Thymus (tissue), 11 donors: ENCODE data around the gene METTL1. TPM values are rescaled to one million over a fixed set of nuclear protein-coding genes. Genes with fewer than 3 reads are reported as not detected.

Experiments
- DNase-seq, 9 donors: peaks; one replicate each; pipeline ENCODE4 v3.0.0-alpha.2; 2013; ENCODE audit warnings: low spot score in 9 of 9, low read depth in 6 of 9, missing footprints in 1 of 9
- H3K27ac ChIP-seq, 2 donors: one replicate each; pipeline ENCODE4 v1.5.1; 2013; ENCODE audit warnings: control low read depth in 1 of 2, low read depth in 1 of 2, low read length in 1 of 2, mild to moderate bottlenecking in 1 of 2, moderate library complexity in 1 of 2
- H3K27me3 ChIP-seq, 2 donors: one replicate each; pipeline ENCODE4 v1.5.1; 2013; ENCODE audit warnings: low read length in 1 of 2; ENCODE audit not compliant: control insufficient read depth in 2 of 2, insufficient read depth in 1 of 2
- H3K36me3 ChIP-seq, 2 donors: one replicate each; pipeline ENCODE4 v1.5.1; 2013; ENCODE audit warnings: low read length in 1 of 2, mild to moderate bottlenecking in 1 of 2, moderate library complexity in 1 of 2; ENCODE audit not compliant: control insufficient read depth in 2 of 2, insufficient read depth in 2 of 2
- H3K4me1 ChIP-seq, 2 donors: one replicate each; pipeline ENCODE4 v1.5.1; 2013; ENCODE audit warnings: low read length in 2 of 2; ENCODE audit not compliant: control insufficient read depth in 2 of 2, insufficient read depth in 2 of 2
- H3K4me3 ChIP-seq, 2 donors: one replicate each; pipeline ENCODE4 v1.5.1; 2013; ENCODE audit warnings: low read length in 2 of 2, control low read depth in 1 of 2, mild to moderate bottlenecking in 1 of 2
- H3K9me3 ChIP-seq, 2 donors: one replicate each; pipeline ENCODE4 v1.5.1; 2013; ENCODE audit warnings: low read length in 1 of 2, mild to moderate bottlenecking in 1 of 2; ENCODE audit not compliant: control insufficient read depth in 2 of 2, insufficient read depth in 1 of 2
- WGBS: extraction: QIAGEN DNeasy Blood & Tissue Kit; methylation state at CpG from one replicate; pipeline ENCODE4 v1.1.7; 2013; 5-methylcytosine and 5-hydroxymethylcytosine counted together
- polyA plus RNA-seq: library from polyadenylated mRNA; stranded (reverse); fragments of 200-250 nt; gene quantifications from one replicate; pipeline ENCODE4 v1.2.3, GENCODE V29; 2013
- total RNA-seq: library from RNA; stranded (reverse); fragments of 120-200 nt; gene quantifications from one replicate; pipeline ENCODE4 v1.2.4, GENCODE V29; 2013
- donor health status: healthy.

METTL1 gene
- total and polyA plus RNA-seq, 2 donors: 10.6 to 12.9 TPM

DNA sequence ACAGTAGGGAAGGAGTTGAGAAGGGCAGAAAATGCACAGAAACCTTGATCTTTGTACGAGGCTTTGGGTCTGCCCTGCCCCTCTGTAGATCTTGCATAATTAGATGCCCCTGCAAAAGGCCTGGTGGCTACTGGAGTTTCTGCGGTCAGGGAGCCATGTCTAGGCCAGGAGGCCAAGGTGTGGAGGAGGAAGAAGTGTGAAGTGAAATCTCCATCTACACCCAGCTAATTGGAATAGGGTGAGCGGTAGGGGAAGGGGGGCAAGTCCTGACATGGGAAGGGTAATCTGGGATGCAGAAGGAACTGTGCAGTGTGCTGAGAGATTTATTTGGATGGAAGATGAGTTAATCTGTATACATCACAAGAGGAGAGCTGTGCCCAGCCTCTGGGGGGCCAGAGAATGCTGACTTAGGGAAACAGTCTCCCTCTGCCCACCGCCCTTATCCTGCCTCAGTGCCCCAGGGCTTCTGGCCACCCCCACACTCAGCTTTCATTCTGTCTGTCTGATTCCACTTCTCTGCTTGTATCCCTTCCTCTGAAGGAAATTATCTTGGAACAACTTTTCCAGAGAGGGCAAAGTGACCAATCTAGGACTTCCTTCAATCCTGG lies 10.4 kb downstream of the METTL1 start:
- 97% methylated on average over 4 of the region's 4 CpGs for WGBS
- H3K9me3 ChIP-seq: peaks cover 0 to 16% of the 10 kb centered on the region in 2 donors
- peaks cover 16 to 18% of the 10 kb centered on the region in 2 donors for H3K36me3 ChIP-seq
- peaks cover 27 to 44% of the 10 kb centered on the region in 2 donors for H3K27me3 ChIP-seq
- no peak overlapping the region for H3K27ac ChIP-seq
- peaks cover 14 to 28% of the 10 kb centered on the region in 2 donors for H3K4me1 ChIP-seq
- no peak for DNase-seq
- H3K4me3 ChIP-seq: no peak overlapping the region

DNA sequence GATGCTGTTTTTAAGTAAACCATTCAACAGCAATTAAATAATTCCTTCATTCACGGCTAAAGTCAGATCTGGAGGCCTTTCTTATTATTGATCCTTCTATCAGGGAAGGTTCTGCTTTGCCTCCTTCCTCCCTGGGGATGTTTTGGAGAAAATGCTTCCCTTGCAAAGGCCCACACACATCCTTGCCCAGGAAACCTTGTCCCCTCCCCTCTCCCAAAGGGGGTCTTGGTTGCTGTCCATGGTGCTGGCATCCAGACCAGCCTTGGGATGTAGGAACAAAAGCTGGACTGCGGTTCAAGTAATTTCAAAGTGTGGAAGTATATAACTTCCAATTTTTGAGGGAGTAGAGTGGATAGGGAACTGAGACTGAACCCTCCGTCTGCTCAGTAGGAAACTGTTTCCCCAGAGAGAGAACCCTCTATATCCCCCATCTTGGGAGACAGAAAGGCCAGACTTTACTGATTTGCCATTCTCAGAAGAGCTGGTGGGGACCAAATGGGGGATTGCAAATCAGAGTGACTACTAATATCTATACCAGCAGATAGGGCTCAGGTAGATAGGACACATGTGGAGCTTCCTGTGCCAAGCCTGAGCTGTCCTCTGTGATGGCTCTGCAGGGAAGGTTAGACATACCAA lies 11.4 kb downstream of the METTL1 start:
- Histone ChIP-seq H3K27me3 (peaks cover 19 to 43% of the 10 kb centered on the region in 2 donors), H3K4me1 (peaks cover 12 to 27% of the 10 kb centered on the region in 2 donors), H3K4me3 (no peak overlapping the region), H3K27ac (no peak overlapping the region), H3K9me3 (peaks cover 0 to 10% of the 10 kb centered on the region in 2 donors), H3K36me3 (peaks cover 16 to 18% of the 10 kb centered on the region in 2 donors)
- DNase-seq: no peak
- 97% methylated on average over 3 of the region's 3 CpGs for WGBS

DNA sequence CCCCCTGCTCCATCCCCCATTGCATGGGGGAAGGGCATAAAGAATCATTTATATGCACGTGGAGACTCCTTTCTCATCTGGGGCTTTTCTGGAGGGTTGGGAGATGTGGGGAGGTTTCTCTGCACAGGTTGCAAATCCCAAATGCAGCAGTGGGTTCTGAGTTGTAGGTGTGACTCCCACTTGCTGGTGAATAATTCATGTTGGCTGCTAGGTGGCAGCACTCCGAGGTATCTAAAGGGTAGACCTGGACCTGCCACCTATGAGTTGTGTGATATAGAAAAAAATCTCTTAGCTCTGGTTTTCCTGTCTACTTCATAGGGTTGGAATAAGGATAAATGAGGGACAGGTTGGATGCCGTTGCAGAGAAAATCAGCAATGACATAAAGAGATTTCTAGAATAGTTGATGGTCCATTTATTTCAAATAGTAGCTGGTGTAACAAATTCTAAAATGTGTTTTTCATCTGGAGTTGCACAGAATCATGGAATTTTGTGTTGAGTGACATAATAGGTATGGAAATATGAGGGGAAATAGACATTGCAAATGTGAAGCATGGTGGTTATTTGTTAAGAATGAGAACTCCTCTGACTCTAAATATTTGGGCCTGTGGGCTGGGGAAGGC lies 12.4 kb downstream of the METTL1 start:
- H3K9me3 ChIP-seq: peaks cover 0 to 2% of the 10 kb centered on the region in 2 donors
- peaks cover 10 to 20% of the 10 kb centered on the region in 2 donors for H3K4me1 ChIP-seq
- DNase-seq: peak in 1 of 9 donors; percentile 61
- 42% methylated on average over 3 of the region's 3 CpGs for WGBS
- H3K4me3 ChIP-seq: no peak overlapping the region
- H3K27ac ChIP-seq: no peak overlapping the region
- H3K36me3 ChIP-seq: peaks cover 16 to 18% of the 10 kb centered on the region in 2 donors
- H3K27me3 ChIP-seq: peaks cover 12 to 33% of the 10 kb centered on the region in 2 donors

DNA sequence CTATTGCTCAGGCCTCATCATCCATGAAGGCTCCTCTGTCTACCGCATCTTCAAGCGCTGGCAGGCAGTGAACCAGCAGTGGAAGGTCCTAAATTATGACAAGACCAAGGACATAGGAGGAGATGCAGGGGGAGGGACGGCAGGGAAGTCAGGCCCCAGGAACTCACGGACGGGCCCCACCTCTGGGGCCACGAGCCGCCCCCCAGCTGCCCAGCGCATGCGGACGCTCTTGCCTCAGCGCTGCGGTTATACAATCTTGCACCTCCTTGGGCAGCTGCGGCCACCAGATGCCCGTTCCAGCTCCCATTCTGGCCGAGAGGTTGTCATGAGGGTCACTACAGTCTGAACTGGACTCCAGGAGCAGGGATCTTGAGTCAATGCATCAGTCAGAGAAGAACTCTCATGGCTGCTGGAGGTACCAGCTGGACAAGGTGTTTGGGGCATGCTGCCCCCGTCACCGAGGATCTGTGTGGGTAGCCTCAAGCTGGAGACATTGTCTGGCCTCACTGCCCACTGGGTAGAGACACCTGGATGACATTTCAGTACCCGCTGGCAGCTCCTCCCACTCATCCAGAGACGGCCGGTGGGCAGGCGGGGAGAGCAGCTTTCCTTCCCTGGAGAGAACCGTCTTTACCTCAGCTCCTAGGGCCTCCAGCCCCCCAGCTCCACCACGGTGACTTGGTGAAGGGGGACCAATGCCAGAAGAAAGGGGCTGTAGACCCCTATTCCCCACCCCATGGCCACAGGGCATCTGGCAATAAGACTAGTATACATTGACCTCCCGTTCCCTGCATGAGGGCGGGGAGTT lies 13.1 kb downstream of the METTL1 start:
- 98% methylated on average over 25 of the region's 25 CpGs for WGBS
- DNase-seq: no peak
- H3K4me1 ChIP-seq: peaks cover 15 to 25% of the 10 kb centered on the region in 2 donors
- H3K27ac ChIP-seq: no peak overlapping the region
- H3K27me3 ChIP-seq: peaks cover 5 to 26% of the 10 kb centered on the region in 2 donors
- peaks cover 16 to 18% of the 10 kb centered on the region in 2 donors for H3K36me3 ChIP-seq
- H3K9me3 ChIP-seq: peaks cover 0 to 2% of the 10 kb centered on the region in 2 donors
- no peak overlapping the region for H3K4me3 ChIP-seq

DNA sequence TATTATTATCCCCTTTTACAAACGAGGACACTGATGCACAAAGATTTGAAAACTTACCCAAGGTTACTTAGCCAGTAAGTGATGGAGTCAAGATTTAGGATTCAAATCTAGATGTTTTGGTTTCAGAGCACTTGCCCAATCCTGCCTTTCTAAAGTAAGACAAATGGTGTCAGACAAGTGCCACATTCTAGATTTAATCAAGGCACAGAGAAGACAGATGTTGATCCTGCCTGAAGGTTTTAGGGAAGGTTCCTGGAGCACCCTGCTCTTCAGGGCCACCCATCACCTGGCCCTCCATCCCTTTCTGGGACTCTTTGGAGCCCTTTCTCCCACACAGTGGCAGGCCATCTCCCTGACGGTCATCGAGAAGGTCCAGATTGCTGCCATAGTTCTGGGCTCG lies 14.1 kb downstream of the METTL1 start:
- no peak for DNase-seq
- WGBS: 98% methylated on average over 4 of the region's 4 CpGs
- Histone ChIP-seq H3K36me3 (peaks cover 16 to 18% of the 10 kb centered on the region in 2 donors), H3K27ac (no peak overlapping the region), H3K9me3 (peaks cover 0 to 2% of the 10 kb centered on the region in 2 donors), H3K4me3 (no peak overlapping the region), H3K27me3 (peaks cover 2 to 16% of the 10 kb centered on the region in 2 donors), H3K4me1 (peaks cover 21 to 35% of the 10 kb centered on the region in 2 donors)

DNA sequence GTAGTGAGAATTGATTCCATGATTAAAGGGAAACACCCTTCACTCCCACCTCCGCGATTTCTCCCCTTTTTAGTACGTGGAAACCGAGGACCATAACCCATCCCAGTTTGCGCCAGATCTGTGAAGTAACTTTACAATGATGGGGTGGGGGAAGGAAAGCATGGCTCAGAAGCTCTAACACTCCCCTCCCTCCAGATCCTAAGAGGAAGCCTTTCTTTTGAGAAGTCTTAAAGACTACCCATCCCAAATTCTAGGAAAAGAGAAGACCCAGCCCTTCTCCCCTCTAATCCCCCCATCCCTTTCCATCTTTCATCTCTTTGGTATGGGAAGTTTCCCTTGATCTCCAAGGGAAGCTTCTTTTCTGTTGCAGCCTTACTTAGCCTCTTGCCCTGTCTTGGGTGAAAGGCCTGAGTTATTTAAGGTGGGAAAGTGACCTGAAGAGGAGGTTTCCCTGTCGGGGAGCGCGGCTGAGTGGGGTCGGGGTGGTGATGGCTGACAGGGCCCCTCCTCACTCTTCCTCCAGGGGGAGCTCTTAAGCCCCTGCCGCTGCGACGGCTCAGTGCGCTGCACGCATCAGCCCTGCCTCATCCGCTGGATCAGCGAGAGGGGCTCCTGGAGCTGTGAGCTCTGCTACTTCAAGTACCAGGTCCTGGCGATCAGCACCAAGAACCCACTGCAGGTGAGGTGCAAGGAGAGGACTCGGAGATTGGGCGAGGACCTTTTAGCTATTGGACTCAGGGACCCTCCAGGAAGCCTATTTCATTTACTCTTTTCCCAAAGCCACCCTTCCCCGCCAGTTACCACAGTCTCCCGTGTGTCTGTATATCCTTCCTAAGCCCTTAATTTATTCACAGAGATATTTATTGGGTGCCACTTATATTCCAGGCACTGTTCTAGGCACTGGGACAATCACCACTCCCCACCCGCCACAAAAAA lies 15.2 kb downstream of the METTL1 start:
- peak in 4 of 9 donors; percentile 55 to 86 (median 78) for DNase-seq
- H3K9me3 ChIP-seq: peaks cover 0 to 2% of the 10 kb centered on the region in 2 donors
- H3K4me3 ChIP-seq: peak overlapping the region; percentile 52 to 88
- WGBS: 37% methylated on average over 22 of the region's 22 CpGs
- peaks cover 24 to 41% of the 10 kb centered on the region in 2 donors for H3K4me1 ChIP-seq
- H3K27ac ChIP-seq: no peak overlapping the region
- H3K27me3 ChIP-seq: peaks cover 2 to 14% of the 10 kb centered on the region in 2 donors
- peaks cover 16 to 18% of the 10 kb centered on the region in 2 donors for H3K36me3 ChIP-seq

DNA sequence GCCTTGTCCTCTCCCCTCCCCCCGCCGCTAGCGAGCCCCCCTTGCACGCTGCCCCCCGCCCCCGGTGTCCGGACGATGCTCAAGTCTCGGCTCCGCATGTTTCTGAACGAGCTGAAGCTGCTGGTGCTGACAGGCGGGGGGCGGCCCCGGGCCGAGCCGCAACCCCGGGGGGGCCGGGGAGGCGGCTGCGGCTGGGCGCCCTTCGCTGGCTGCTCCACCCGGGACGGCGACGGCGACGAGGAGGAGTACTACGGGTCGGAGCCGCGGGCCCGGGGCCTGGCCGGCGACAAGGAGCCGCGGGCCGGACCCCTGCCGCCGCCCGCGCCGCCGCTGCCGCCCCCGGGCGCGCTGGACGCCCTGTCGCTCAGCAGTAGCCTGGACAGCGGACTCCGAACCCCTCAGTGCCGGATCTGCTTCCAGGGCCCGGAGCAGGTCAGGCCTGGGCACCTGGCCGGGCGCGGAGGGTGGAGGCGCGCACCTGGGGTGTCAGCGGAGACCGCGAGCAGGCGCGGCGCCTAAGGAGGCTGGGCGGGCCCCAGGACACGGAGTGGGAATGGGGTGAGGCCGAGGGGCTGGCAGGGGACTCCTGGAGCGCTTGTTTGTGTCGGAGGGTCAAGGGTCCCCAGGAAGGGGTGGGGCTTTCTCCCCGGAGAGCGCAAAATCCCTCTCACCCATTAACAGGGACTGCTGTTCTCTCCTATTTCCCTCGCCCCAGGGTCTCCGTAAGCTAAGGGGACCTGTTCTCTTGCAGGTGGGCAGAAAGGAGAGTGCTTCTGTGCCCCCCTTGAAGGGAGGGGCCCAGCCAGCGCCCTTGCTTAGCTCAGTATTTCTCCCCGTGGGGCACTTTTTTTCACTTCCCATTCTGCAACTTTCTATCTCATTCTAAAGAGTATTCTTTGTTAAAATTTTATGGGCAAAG lies 16.2 kb downstream of the METTL1 start:
- peaks cover 16 to 20% of the 10 kb centered on the region in 2 donors for H3K36me3 ChIP-seq
- H3K4me1 ChIP-seq: peaks cover 28 to 51% of the 10 kb centered on the region in 2 donors
- peak in 1 of 9 donors; percentile 45 for DNase-seq
- H3K27me3 ChIP-seq: peaks cover 2 to 14% of the 10 kb centered on the region in 2 donors
- peak overlapping the region in 1 of 2 donors; percentile 56 for H3K27ac ChIP-seq
- WGBS: 1% methylated on average over 76 of the region's 76 CpGs
- peak overlapping the region; percentile 52 to 88 for H3K4me3 ChIP-seq
- peaks cover 0 to 2% of the 10 kb centered on the region in 2 donors for H3K9me3 ChIP-seq
